ENCODE measurements around the gene KIAA0319L. TPM values are rescaled to one million over a fixed set of nuclear protein-coding genes. Genes with fewer than 3 reads are reported as not detected.

Gene KIAA0319L
- total and polyA plus RNA-seq, 11 donors = 21.0 to 108 (median 76.6) TPM

GRCh38 chr1:35555212-35555584, 2.0 kb downstream of the KIAA0319L start:
- 60 to 67% (median 64%) methylated on average over 4 of the region's 4 CpGs for WGBS, 4 donors
- peak overlapping the region in 2 of 12 donors; percentile 21 to 97 for H3K27ac ChIP-seq

GRCh38 chr1:35554266-35555211, 2.7 kb downstream of the KIAA0319L start:
- H3K36me3 ChIP-seq = peaks cover 0 to 47% (median 43%) of the 10 kb centered on the region in 9 donors
- H3K9me3 ChIP-seq = no peaks in the 10 kb centered on the region
- H3K4me3 ChIP-seq = no peak overlapping the region
- peak overlapping the region in 8 of 12 donors; percentile 10 to 37 (median 20) for H3K27ac ChIP-seq
- DNase-seq = peak in 1 of 5 donors; percentile 48
- TF ChIP-seq CTCF (IDR thresholded peaks at IDR 0.05) (no peak), POLR2A (IDR thresholded peaks at IDR 0.05) (no peak)
- no peaks in the 10 kb centered on the region for H3K27me3 ChIP-seq
- no peak for ATAC-seq
- 33 to 41% (median 37%) methylated on average over 7 of the region's 7 CpGs for WGBS, 4 donors
- intact Hi-C loops (cut with DNase I) = loop anchor here in 3 of 10 donors (5.0 to 10.0 kb wide), 2 partner anchors 102 to 360 kb away; partner anchors contain the start of gene SFPQ (in 2 of the 3)
- H3K4me1 ChIP-seq = peaks cover 0 to 53% (median 45%) of the 10 kb centered on the region in 12 donors

More at GRCh38 chr1:35555212-35555584, 2.0 kb downstream of the KIAA0319L start:
- Histone ChIP-seq H3K36me3 (peaks cover 0 to 41% (median 38%) of the 10 kb centered on the region in 9 donors), H3K4me1 (peaks cover 0 to 55% (median 45%) of the 10 kb centered on the region in 12 donors), H3K4me3 (no peak overlapping the region), H3K27me3 (no peaks in the 10 kb centered on the region), H3K9me3 (no peaks in the 10 kb centered on the region)
- intact Hi-C loops (cut with DNase I) = loop anchor here in 3 of 10 donors (5.0 to 10.0 kb wide), 2 partner anchors 103 to 360 kb away; partner anchors contain the start of gene SFPQ (in 2 of the 3)
- ATAC-seq (no peak), DNase-seq (no peak)
- TF ChIP-seq CTCF (IDR thresholded peaks at IDR 0.05) (no peak), POLR2A (IDR thresholded peaks at IDR 0.05) (no peak)

GRCh38 chr1:35553851-35554250, 3.4 kb downstream of the KIAA0319L start:
- peak overlapping the region in 6 of 12 donors; percentile 12 to 37 (median 24) for H3K27ac ChIP-seq

More at GRCh38 chr1:35553851-35554250, 3.4 kb downstream of the KIAA0319L start:
- peaks cover 0 to 54% (median 44%) of the 10 kb centered on the region in 9 donors for H3K36me3 ChIP-seq
- no peaks in the 10 kb centered on the region for H3K9me3 ChIP-seq
- H3K27me3 ChIP-seq = no peaks in the 10 kb centered on the region
- WGBS, 4 donors = 59% methylated on average over 2 of the region's 2 CpGs
- TF ChIP-seq POLR2A (IDR thresholded peaks at IDR 0.05) (no peak), CTCF (IDR thresholded peaks at IDR 0.05) (no peak)
- intact Hi-C loops (cut with DNase I) = loop anchor here in 2 of 10 donors (10.0 kb wide), 1 partner anchor 359 kb away; the partner anchor contains the start of gene SFPQ (in 2 of the 2)
- DNase-seq (no peak), ATAC-seq (no peak)
- peaks cover 0 to 48% (median 42%) of the 10 kb centered on the region in 12 donors for H3K4me1 ChIP-seq
- H3K4me3 ChIP-seq = no peak overlapping the region
